ACHN (cell line): ENCODE measurements around the gene OST4.
"Not testable (repeated sequence)": the region's sequence is repeated elsewhere in the genome, so short reads cannot be mapped to it uniquely, and the experiment has no call there.

ENCODE experiments used
- DNase-seq: peaks from one replicate; pipeline ENCODE4 v3.0.0-alpha.2; 2015
- in situ Hi-C: cut with HindIII; loops from 2 replicates; pipeline ENCODE4 v1.10.0; 2017; ENCODE audit warnings: low sequenced_read_pairs, low pct_ligation_motif_present, low pct_unique_long_range_greater_than_20kb

OST4 gene

GRCh38 chr2:27082773-27083409 lies 11.4 kb upstream of the OST4 start:
- DNase-seq = no peak
- in situ Hi-C loops = no loop called here

GRCh38 chr2:27081984-27082772 lies 10.7 kb upstream of the OST4 start:
- in situ Hi-C loops = no loop called here
- DNase-seq = no peak

DNA sequence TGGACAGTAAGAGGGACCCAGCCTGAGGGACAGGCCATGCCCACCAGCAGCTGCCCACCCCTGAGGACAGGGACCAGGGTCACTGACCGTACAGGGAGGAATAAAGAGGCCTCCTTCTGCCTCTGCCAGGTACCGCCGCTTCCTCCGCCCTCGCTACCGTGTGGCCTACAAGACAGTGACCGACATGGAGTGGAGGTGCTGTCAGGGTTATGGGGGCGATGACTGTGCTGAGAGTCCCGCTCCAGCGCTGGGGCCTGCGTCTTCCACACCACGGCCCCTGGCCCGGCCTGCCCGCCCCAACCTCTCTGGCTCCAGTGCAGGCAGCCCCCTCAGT lies 9.1 kb upstream of the OST4 start:
- no peak for DNase-seq
- in situ Hi-C loops = no loop called here

DNA sequence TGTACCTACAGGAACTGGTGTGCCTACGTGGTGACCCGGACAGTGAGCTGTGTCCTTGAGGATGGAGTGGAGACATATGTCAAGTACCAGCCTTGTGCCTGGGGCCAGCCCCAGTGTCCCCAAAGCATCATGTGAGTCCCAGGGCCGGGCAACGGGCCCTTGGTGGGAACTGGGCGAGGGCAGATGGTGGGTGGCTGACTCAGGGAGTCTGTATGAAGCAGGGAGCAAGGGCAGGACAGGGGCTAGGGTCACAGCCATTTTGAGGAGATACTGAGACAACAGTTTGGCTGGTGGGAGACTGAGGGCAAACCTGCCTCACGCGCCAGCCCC lies 8.7 kb upstream of the OST4 start:
- in situ Hi-C loops = no loop called here
- no peak for DNase-seq

DNA sequence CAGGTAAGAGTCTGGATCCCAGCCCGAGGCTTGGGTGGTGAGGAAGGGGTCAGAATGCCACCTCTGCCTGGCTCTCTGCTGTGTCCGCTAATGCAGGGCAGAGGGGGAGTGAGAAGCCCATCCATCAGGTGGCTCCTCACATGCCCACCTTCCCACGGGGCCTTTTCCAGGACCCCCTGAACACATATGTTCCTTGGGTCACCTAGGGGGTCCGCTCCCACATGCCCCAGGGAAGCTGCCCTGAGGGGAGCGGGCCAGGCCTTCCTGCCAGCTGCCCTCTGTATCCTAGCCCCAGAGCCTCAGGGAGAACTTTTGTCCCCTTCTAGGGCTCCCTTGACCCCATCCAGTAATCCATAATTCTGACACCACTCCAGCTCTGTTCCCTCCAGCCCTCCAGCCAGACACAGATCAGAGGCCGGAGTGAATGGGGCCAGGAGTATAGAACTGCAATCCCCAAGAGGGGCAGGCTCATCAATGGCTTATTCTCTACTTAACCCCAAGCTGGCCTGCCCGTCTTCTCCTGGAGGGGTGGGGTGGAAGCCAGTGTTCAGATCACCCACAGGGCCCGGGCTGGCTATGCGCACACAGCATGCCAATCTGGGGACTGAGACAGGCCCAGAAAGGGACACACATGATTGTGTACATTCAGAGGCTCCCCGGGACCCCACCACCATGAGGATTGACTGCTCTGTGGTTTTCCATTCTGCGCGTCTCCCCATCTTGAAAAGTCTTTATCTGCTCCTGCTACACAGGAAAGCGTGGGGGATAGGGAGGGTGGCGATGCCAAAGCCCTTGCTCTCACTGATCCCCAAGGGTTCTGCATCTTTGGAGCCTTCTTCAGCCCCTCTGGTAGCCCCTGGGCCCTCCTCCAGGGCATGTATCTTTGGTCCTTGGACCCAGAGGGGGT lies 8.0 kb upstream of the OST4 start:
- DNase-seq = no peak
- in situ Hi-C loops = no loop called here

- no peak for DNase-seq
- in situ Hi-C loops = no loop called here
These were observed 7.1 kb upstream of the OST4 start, which contains the start of gene EMILIN1 for GRCh38 chr2:27078267-27079194. EMILIN1 (plus strand) TSS chr2:27078615; CDS start chr2:27079066, 451 bp downstream.

DNA sequence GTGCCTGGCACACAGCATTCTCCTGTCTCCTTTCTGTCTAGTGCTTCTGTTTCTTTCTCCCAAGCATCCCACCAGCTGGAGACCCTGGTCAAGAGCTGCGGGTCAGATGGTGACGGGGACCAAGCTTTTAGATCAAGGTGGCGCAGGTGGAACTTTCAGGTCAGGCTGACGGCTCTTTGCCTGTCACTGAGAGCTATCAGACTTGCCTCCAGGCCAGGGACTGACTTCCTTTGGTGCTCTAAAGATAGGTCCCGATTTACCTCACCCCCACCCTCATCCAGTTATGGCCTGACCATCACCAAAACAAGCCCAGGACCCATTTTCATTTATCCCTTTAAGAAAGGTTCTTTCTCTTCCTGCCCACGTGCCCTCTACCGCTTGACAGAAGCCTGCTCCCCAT lies 5.8 kb upstream of the OST4 start:
- in situ Hi-C loops = no loop called here
- DNase-seq = no peak

DNA sequence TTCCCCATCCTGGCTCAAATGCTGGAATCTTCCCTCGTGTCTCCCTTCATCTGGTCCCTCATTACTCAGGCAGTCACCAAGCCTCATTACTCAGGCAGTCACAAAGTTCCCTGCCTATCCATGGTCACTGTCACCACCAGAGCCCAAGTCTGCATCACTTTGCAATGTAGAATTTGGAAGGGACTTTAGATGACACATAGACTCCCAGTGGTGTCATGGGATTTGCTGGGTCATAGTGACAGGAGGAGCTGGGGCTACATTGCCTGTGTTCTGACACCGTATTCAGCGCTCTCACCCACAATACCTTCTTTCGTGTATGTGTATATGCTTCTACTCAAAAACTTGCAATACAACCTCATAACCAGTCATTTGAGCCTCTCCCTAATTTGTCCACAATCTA lies 4.9 kb upstream of the OST4 start:
- DNase-seq = no peak
- in situ Hi-C loops = no loop called here

GRCh38 chr2:27075566-27075871 lies 4.1 kb upstream of the OST4 start:
- in situ Hi-C loops, DNase-seq: not testable (repeated sequence)

DNA sequence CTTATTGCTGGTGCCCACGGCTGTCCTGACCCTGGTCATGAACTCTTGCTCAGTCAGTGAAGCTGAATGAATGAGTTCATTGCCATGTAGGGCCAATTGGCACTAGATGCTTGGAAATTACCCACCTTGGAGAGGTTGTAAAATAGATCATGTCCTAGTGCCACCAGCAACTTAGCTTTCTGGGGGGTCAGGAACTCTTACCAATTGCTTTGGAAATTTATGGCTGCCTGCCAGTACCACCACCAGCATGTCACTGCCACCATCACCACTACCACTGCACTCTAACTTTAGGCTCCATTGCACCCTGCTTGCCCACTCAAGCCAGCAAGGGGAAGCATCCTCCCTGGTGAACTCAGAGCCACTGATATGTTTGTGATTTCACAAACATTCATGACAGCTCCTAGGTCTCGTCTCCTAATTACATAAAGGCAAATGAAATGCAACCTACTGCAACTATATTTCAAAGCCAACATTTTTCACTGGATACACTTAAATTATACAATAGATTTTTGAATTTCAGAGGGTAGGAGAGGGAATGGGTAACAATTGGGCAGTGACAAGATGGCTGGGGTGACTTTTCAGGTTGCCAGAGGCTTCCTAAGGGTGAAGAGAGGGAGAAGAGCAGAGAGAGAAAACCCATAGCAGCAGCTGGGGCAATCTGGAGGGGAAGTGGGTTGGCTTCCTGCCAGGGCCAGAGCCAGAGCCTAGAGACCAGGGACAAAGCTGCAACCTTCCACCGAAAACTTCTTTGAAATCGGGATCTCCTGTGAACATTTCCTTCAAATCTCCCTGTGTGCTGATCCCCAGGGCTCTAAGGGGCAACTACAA lies 3.5 kb upstream of the OST4 start:
- DNase-seq = no peak
- in situ Hi-C loops = no loop called here

- no peak for DNase-seq
- in situ Hi-C loops = no loop called here
These were observed 2.3 kb upstream of the OST4 start for GRCh38 chr2:27073782-27074181.

GRCh38 chr2:27072920-27073319 lies 1.5 kb upstream of the OST4 start:
- no peak for DNase-seq
- in situ Hi-C loops = no loop called here

DNA sequence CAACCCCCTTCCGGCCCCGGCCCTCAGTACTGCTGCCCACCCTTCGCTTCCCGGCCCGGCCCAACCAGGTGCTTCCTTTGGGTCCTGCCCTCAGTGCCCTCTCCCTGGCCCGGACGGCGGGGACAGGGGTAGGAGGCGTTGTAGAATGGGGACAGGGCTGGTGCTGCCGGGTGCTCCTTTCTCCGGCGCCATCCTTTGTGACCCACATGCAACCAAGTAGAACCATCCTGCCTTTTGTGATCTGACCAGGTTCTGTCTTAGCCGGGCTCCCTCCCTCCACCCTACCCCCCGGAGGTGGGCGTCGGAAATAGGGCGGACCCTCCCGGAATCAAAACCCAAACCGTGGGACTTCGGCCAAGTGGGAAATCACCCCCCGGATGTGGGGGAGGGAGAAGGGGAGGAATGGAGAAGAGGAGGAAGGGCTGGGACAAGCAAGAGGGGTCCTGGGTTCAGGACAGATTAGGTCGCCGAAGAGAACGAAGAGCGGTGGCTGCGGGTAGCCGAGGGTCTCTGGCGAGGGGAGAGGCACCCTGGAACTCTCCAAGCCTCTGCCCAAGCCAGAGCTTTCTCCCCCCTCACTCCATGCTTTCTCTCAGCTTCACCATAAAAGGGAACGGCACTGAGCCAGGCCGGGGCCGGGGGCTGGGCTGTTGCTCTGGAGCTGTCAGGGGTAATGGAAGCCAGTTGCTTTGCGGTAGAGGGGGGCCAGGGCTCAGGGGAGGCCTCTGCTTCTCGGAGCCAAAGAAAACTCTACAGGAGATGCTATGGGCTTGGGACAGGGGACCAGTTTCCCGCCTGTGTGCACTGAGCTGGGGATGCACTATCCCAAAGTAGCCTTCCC lies 756 bp upstream of the OST4 start:
- in situ Hi-C loops = no loop called here
- no peak for DNase-seq

DNA sequence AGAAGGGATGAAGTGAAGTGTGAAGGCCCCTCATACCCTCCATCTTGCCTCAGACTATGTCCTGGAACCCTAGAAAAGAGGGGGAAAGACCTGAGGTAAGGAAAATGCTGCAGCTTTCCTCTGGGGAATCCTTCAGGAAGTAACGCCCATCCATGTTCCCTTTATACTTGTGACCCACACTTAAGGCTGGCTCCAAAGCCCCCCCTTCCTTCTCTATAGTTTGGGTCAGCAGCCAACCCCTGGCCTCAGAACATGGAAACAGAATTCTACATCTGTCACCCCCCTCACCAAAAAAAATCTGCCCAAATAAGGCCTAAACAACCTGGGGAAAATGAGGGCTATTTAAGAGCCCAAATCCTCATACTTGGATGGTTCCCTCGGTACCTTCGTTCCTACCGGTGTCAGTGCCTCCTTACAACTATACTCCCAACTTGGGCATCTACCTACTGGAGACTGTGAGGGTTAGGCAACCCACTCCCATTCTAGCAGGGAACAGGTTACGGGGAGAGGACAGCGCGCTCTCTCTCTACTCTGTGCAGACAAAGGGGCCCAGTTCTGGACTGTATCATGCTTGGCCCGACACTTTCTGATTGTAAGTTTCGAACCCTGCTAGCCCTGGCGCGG lies 689 bp downstream of the OST4 start:
- in situ Hi-C loops = no loop called here
- no peak for DNase-seq

GRCh38 chr2:27069961-27070618 lies 1.4 kb downstream of the OST4 start:
- DNase-seq = no peak
- in situ Hi-C loops = no loop called here

DNA sequence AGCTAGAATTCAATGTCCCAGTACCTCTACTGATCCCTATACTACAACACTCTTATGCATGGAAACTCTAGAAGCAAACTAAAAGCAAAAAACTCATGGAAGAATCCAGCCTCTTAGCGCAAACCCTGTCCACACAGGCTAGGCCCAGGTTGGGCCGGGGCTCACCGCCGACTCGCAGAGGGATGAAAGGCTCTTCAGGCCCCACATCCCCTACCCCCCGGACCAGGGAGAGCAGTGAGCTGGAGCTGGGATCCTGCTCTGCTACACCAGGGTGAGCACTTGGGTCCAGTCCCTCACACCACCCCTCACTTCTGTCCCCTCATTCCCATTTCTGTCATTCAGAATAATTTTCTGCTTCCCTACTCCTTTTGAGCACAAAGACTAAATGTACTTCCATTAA lies 2.0 kb downstream of the OST4 start:
- no peak for DNase-seq
- in situ Hi-C loops = no loop called here
